OCI-LY7 (cell line): ENCODE measurements around the gene ATP2B3. TPM values are rescaled to one million over a fixed set of nuclear protein-coding genes. Genes with fewer than 3 reads are reported as not detected.

Source experiments
- BruUV-seq: library from RNA; stranded (reverse); fragments of 400-500 nt; replicated peaks from 2 replicates; lab custom pipeline; 2021; lab: Mats Ljungman, UMichigan
- CTCF ChIA-PET: fragments of 300-600 bp; sonication (Branson Sonifier 250); formaldehyde crosslinking; loops from one replicate; lab custom pipeline; 2022; ENCODE audit warnings: antibody characterized with exemption; ENCODE audit not compliant: unreplicated experiment; lab: Charles Lee
- POLR2A ChIA-PET: fragments of 300-600 bp; sonication (Branson Sonifier 250); formaldehyde crosslinking; loops from one replicate; lab custom pipeline; 2022; ENCODE audit warnings: antibody characterized with exemption; lab: Charles Lee
- DNase-seq: peaks from one replicate; pipeline ENCODE4 v3.0.0-alpha.2; 2015; ENCODE audit warnings: low spot score
- H2AFZ ChIP-seq: fragments of 200-600 bp; sonication (generic), shearing (Covaris generic); 2 replicates; pipeline ENCODE4 v1.6.1; 2014; ENCODE audit warnings: mild to moderate bottlenecking, antibody characterized with exemption, low read length, moderate library complexity
- H3K27ac ChIP-seq: fragments of 200-600 bp; sonication (generic); 2 replicates; pipeline ENCODE4 v1.5.1; 2014; ENCODE audit warnings: mixed run types, low read depth, mild to moderate bottlenecking, moderate library complexity, low read length, inconsistent platforms; ENCODE audit not compliant: poor library complexity, severe bottlenecking
- H3K36me3 ChIP-seq: fragments of 200-600 bp; sonication (generic); 2 replicates; pipeline ENCODE4 v1.6.1; 2014; ENCODE audit warnings: mild to moderate bottlenecking, antibody characterized with exemption, low read length, moderate library complexity, mixed read lengths; ENCODE audit not compliant: insufficient read depth
- H3K4me1 ChIP-seq: fragments of 200-600 bp; sonication (generic); 2 replicates; pipeline ENCODE4 v1.5.1; 2014; ENCODE audit warnings: mild to moderate bottlenecking, low read length; ENCODE audit not compliant: insufficient read depth, poor library complexity, severe bottlenecking
- H3K4me2 ChIP-seq: fragments of 200-600 bp; sonication (generic); 2 replicates; pipeline ENCODE4 v1.6.1; 2014; ENCODE audit warnings: mild to moderate bottlenecking, low read length
- H3K4me3 ChIP-seq: fragments of 200-600 bp; sonication (generic); 2 replicates; pipeline ENCODE4 v1.5.1; 2014; ENCODE audit warnings: mild to moderate bottlenecking, low read depth, low read length; ENCODE audit not compliant: poor library complexity, severe bottlenecking
- H3K79me2 ChIP-seq: fragments of 200-600 bp; sonication (generic); 2 replicates; pipeline ENCODE4 v1.6.1; 2016; ENCODE audit warnings: low read depth, mild to moderate bottlenecking, low read length, moderate library complexity, mixed read lengths; ENCODE audit not compliant: insufficient read depth
- H3K9me2 ChIP-seq: fragments of 200-600 bp; sonication (generic); 2 replicates; pipeline ENCODE4 v1.6.1; 2016; ENCODE audit warnings: mild to moderate bottlenecking, low read length, mixed read lengths; ENCODE audit not compliant: insufficient read depth
- H3K9me3 ChIP-seq: fragments of 200-600 bp; sonication (generic); 2 replicates; pipeline ENCODE4 v1.6.1; 2014; ENCODE audit warnings: mild to moderate bottlenecking, mixed run types, low read length, mixed read lengths
- H4K20me1 ChIP-seq: fragments of 200-600 bp; sonication (generic); 2 replicates; pipeline ENCODE4 v1.6.1; 2014; ENCODE audit warnings: mild to moderate bottlenecking, antibody characterized with exemption, low read length, moderate library complexity, mixed read lengths; ENCODE audit not compliant: insufficient read depth
- EZH2phosphoT487 ChIP-seq: fragments of 200-600 bp; sonication (generic); IDR thresholded peaks from 2 replicates; pipeline ENCODE4 v1.6.1; 2018; ENCODE audit warnings: low read depth, borderline replicate concordance, mild to moderate bottlenecking, mixed run types, antibody characterized with exemption, low read length, moderate library complexity, mixed read lengths
- intact Hi-C: fragments of 100-400 bp; cut with micrococcal nuclease; formaldehyde crosslinking; loops from one replicate; pipeline ENCODE4 v1.10.0; 2022; ENCODE audit not compliant: unreplicated experiment
- total RNA-seq, 2 experiments: library from RNA; depleted of rRNA in 1 of 2; stranded (reverse); fragments of >200 nt in 1 of 2; shearing (Covaris generic) in 1 of 2; gene quantifications; 2 replicates each; pipeline ENCODE4 v1.2.3, GENCODE V29; 2014 to 2022
- TF ChIP-seq, protein P1 (sequence below): fragments of 200-600 bp; sonication (generic); conservative IDR thresholded peaks from 2 replicates; pipeline ENCODE4 v1.5.1; 2014; ENCODE audit warnings: mild to moderate bottlenecking, antibody characterized with exemption, low read length, moderate library complexity, mixed read lengths

The ATP2B3 gene
- total RNA-seq, 2 experiments from 2014 or later: not detected

DNA sequence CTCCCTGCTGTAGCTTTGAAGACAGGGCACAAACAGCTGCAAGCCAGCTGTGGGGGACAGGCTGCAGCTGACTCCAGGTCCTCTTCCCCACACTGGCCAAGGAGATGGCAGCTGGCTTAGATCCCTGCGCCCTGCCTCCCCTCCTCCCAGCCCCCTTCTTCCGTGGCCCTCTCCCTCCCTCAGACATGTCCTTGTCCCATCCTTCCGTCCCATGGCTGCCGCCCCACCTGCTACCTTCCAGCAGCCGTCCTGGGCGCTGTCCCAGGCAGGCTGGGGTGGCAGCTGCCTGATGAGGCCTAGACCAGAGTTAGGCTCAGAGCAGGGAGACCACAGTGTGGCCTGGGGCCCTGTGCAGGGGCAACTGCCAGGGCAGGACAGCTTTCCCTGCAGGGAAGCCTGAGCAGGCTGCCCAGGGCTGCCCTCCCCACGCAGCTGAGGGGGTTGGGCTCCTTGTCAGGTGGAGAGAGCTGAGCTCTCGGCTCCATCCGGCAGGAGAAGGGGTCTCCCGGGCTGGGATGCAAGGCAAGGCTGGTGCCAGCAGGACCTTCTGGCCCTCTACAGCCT, 26.0 kb upstream of the ATP2B3 start:
- Histone ChIP-seq H3K9me2 (no peaks in the 10 kb centered on the region), H3K9me3 (no peaks in the 10 kb centered on the region), H3K4me1 (no peaks in the 10 kb centered on the region), H3K79me2 (no peaks in the 10 kb centered on the region), H4K20me1 (no peaks in the 10 kb centered on the region), H3K4me2 (no peak overlapping the region), H3K36me3 (no peaks in the 10 kb centered on the region), H3K4me3 (no peak overlapping the region), H2AFZ (no peak overlapping the region), H3K27ac (no peak overlapping the region)
- no TSS peak for BruUV-seq
- ChIA-PET CTCF (interaction anchor here (0.6 kb wide), 1 partner anchor 20 kb away, joined by 5 read pairs; no protein-coding TSS in a partner anchor), POLR2A (no interaction called here)
- intact Hi-C loops: no loop called here
- DNase-seq: no peak
- TF ChIP-seq, protein P1, sequence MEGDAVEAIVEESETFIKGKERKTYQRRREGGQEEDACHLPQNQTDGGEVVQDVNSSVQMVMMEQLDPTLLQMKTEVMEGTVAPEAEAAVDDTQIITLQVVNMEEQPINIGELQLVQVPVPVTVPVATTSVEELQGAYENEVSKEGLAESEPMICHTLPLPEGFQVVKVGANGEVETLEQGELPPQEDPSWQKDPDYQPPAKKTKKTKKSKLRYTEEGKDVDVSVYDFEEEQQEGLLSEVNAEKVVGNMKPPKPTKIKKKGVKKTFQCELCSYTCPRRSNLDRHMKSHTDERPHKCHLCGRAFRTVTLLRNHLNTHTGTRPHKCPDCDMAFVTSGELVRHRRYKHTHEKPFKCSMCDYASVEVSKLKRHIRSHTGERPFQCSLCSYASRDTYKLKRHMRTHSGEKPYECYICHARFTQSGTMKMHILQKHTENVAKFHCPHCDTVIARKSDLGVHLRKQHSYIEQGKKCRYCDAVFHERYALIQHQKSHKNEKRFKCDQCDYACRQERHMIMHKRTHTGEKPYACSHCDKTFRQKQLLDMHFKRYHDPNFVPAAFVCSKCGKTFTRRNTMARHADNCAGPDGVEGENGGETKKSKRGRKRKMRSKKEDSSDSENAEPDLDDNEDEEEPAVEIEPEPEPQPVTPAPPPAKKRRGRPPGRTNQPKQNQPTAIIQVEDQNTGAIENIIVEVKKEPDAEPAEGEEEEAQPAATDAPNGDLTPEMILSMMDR: no peak
- TF ChIP-seq EZH2phosphoT487: no peak

DNA sequence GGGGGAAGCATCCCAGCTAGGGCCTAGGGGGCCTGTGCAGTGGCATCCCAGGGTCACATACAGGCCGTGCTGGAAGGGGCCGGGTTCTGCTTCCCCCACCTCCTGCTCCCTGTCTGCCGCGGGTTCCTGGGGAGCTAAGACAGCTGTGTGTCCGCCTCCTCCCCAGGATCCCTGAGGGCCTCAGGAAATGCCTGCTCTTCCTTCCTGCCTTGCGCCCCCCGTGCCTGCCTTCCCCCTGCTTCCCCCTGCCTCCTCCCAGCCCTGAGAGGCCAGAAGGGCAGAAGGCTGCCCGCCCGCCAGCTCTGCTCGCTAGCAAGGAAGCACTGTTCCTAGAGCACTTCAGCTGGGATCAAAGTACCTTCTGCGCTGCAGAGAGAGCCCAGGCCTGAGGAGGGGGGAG, 25.5 kb upstream of the ATP2B3 start:
- H3K27ac ChIP-seq: no peak overlapping the region
- BruUV-seq: no TSS peak
- no peaks in the 10 kb centered on the region for H3K9me3 ChIP-seq
- no peaks in the 10 kb centered on the region for H3K4me1 ChIP-seq
- POLR2A ChIA-PET: no interaction called here
- H3K9me2 ChIP-seq: no peaks in the 10 kb centered on the region
- no peaks in the 10 kb centered on the region for H3K79me2 ChIP-seq
- H3K36me3 ChIP-seq: no peaks in the 10 kb centered on the region
- no peaks in the 10 kb centered on the region for H4K20me1 ChIP-seq
- CTCF ChIA-PET: interaction anchor here (0.6 kb wide), 1 partner anchor 20 kb away, joined by 5 read pairs; no protein-coding TSS in a partner anchor
- intact Hi-C loops: no loop called here
- H3K4me2 ChIP-seq: no peak overlapping the region
- no peak for TF ChIP-seq EZH2phosphoT487
- TF ChIP-seq, protein P1: no peak
- H2AFZ ChIP-seq: no peak overlapping the region
- H3K4me3 ChIP-seq: no peak overlapping the region
- DNase-seq: no peak

GRCh38 chrX:153492543-153492942, 24.9 kb upstream of the ATP2B3 start:
- Histone ChIP-seq H3K27ac (no peak overlapping the region), H4K20me1 (no peaks in the 10 kb centered on the region), H3K4me3 (no peak overlapping the region), H3K4me2 (no peak overlapping the region), H3K79me2 (no peaks in the 10 kb centered on the region), H2AFZ (no peak overlapping the region), H3K9me2 (no peaks in the 10 kb centered on the region), H3K4me1 (no peaks in the 10 kb centered on the region), H3K36me3 (no peaks in the 10 kb centered on the region), H3K9me3 (no peaks in the 10 kb centered on the region)
- intact Hi-C loops: no loop called here
- POLR2A ChIA-PET: no interaction called here
- BruUV-seq: no TSS peak
- TF ChIP-seq, protein P1: no peak
- no peak for DNase-seq
- CTCF ChIA-PET: no interaction called here
